HG03460 (cell line): Measurements from ENCODE around the gene COG8.
"Not testable (repeated sequence)": the region's sequence is repeated elsewhere in the genome, so short reads cannot be mapped to it uniquely, and the experiment has no call there.

ENCODE experiments used
- ATAC-seq: cut with Tn5 transposase; IDR thresholded peaks from one replicate; pipeline ENCODE4 v1.9.1; 2021; ENCODE audit not compliant: unreplicated experiment

The COG8 gene

GRCh38 chr16:69319826-69320739 lies 19.3 kb downstream of the COG8 start:
- no peak for ATAC-seq

- no peak for ATAC-seq
These were observed 20.0 kb downstream of the COG8 start for GRCh38 chr16:69319381-69319780.

- ATAC-seq, result no peak
These were observed 20.5 kb downstream of the COG8 start for GRCh38 chr16:69318911-69319289.

- no peak for ATAC-seq
These were observed 21.0 kb downstream of the COG8 start for GRCh38 chr16:69318177-69318910.

- no peak for ATAC-seq
These were observed 22.7 kb downstream of the COG8 start for GRCh38 chr16:69316595-69317034.

GRCh38 chr16:69315486-69316311 lies 23.7 kb downstream of the COG8 start:
- ATAC-seq, result no peak

- ATAC-seq, result no peak
These were observed 24.8 kb downstream of the COG8 start for GRCh38 chr16:69314534-69314933.

- no peak for ATAC-seq
These were observed 25.9 kb downstream of the COG8 start for GRCh38 chr16:69313469-69313868.

GRCh38 chr16:69311533-69312387 lies 27.6 kb downstream of the COG8 start:
- peak; percentile 44 for ATAC-seq

- ATAC-seq, result peak; percentile 90
These were observed 28.5 kb downstream of the COG8 start, which contains the start of gene VPS4A for GRCh38 chr16:69310653-69311532. Gene VPS4A (plus strand): TSS chr16:69311350. CDS start chr16:69311512, 162 bp downstream.

- no peak for ATAC-seq
These were observed 30.0 kb downstream of the COG8 start for GRCh38 chr16:69309316-69309715.

GRCh38 chr16:69307856-69308255 lies 31.5 kb downstream of the COG8 start:
- ATAC-seq, result no peak

- ATAC-seq, result no peak
These were observed 32.3 kb downstream of the COG8 start for GRCh38 chr16:69307091-69307490.

- no peak for ATAC-seq
These were observed 33.3 kb downstream of the COG8 start for GRCh38 chr16:69306031-69306430.

- no peak for ATAC-seq
These were observed 37.1 kb downstream of the COG8 start for GRCh38 chr16:69302301-69302700.

- ATAC-seq, result no peak
These were observed 37.5 kb downstream of the COG8 start for GRCh38 chr16:69301861-69302260.

- no peak for ATAC-seq
These were observed 38.2 kb downstream of the COG8 start for GRCh38 chr16:69301187-69301586.

GRCh38 chr16:69298261-69298660 lies 41.1 kb downstream of the COG8 start:
- no peak for ATAC-seq

- ATAC-seq, result not testable (repeated sequence)
These were observed 42.6 kb downstream of the COG8 start for GRCh38 chr16:69296771-69297170.
